Epithelial cell of esophagus (primary cell): ENCODE measurements around the gene GALNT8.

Experiments used
- DNase-seq: peaks from one replicate; pipeline ENCODE4 v3.0.0; 2010; ENCODE audit warnings: low read depth
- H3K4me3 ChIP-seq: 2 replicates; pipeline ENCODE4 v1.5.1; 2011; ENCODE audit warnings: mild to moderate bottlenecking, low read length, control low read depth
- CTCF ChIP-seq: IDR thresholded peaks from 2 replicates; pipeline ENCODE4 v1.5.1; 2011; ENCODE audit warnings: low read depth, mild to moderate bottlenecking, low read length, control low read depth, inconsistent platforms; ENCODE audit not compliant: insufficient read depth; ENCODE audit errors: missing control alignments

Gene GALNT8

GRCh38 chr12:4719821-4720636, at the start of gene GALNT8:
Gene GALNT8 (plus strand): TSS chr12:4720400. CDS start chr12:4720678, 278 bp downstream.
- no peak within 1 kb of the TSS for H3K4me3 ChIP-seq
- DNase-seq: no peak
- TF ChIP-seq CTCF: no peak

DNA sequence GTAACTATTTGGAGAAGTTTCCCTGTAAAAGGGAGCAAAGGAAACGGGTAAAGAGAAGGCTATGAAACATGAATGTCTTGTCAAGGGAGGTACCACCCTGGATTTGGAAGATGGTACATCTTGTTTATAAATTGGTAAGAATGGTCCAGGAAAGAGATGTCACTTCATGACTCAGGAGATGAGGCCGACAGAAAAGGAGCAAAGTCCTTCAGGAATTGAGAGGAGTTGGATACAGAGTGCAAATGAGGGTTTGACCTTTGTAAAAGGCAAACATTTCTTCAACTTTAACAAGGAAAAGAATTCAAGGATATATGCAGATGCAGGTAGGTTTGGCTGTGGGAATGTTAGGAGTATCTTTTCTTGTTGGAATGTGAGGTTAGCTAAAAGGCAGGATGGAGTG, 40.5 kb upstream of the GALNT8 start:
- DNase-seq: no peak
- no peak overlapping the region for H3K4me3 ChIP-seq
- no peak for TF ChIP-seq CTCF

DNA sequence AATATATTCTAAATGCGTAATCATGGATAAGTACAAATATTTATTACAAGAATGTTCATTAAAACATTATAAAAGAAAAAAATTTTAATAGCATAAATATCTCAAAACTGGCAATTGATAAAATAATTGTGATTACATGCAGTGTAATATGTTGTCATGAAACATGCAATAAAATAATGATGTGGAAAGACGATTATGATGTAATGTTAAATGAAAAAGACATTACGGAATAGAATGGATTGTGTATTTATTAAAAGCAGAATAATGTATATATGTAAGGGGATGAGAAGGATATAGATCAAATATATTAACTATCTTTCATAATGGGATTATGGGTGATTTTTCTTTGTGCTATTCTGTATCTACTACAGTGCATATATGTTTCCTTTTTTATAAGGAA, 38.5 kb upstream of the GALNT8 start:
- no peak for DNase-seq
- no peak overlapping the region for H3K4me3 ChIP-seq
- TF ChIP-seq CTCF: no peak

GRCh38 chr12:4685317-4685716, 34.9 kb upstream of the GALNT8 start:
- DNase-seq: no peak
- no peak overlapping the region for H3K4me3 ChIP-seq
- TF ChIP-seq CTCF: no peak

- no peak for DNase-seq
- TF ChIP-seq CTCF: no peak
Observed at GRCh38 chr12:4690760-4691159, 29.4 kb upstream of the GALNT8 start.

GRCh38 chr12:4700621-4701026, 19.6 kb upstream of the GALNT8 start:
- no peak for TF ChIP-seq CTCF
- H3K4me3 ChIP-seq: no peak overlapping the region
- peak; percentile 11 for DNase-seq

More at GRCh38 chr12:4690760-4691159, 29.4 kb upstream of the GALNT8 start:
- no peak overlapping the region for H3K4me3 ChIP-seq

DNA sequence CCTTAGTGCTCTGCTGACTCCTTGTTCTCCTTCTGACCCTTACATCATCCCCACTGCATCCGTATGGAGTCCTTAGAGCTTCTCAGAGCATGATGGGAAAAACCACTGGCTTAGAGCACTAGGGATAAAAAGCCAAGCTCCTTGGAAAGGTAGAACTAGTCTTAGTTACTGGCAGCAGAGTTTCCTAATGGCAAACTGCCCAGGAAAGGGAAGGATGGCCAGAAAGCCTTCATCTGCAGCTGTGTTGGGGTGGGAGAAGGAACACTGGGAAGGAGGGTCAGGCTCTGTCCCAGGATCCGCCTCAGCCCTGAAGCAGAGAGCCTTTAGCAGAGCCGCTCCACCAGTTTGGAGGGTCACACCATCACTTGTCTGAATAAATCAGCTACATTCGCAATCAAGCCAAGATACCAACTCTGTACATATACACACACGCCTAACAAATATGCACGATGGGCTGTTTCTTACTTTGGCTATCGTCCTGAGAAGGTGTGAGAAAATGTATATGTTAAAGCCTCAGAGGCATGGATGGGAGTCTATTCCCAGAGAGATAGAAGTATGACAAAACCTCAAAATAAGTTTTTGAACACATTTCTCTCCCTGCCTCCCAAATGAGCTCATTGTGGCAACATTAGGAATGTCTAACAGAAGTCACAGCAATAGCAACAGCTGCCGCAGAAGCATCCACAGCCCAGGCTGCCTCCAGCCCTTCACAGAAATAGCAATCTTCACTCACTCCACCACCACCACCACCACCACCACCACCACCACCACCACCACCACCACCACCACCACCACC, 18.6 kb upstream of the GALNT8 start:
- H3K4me3 ChIP-seq: no peak overlapping the region
- DNase-seq: no peak
- TF ChIP-seq CTCF: no peak
